Limb (tissue), 2 donors: Measurements from ENCODE around the gene BNC2.

Source experiments
- DNase-seq, 2 donors: peaks; one replicate each; pipeline ENCODE4 v3.0.0-alpha.2; 2016; ENCODE audit errors: extremely low spot score in 2 of 2

BNC2 gene

DNA sequence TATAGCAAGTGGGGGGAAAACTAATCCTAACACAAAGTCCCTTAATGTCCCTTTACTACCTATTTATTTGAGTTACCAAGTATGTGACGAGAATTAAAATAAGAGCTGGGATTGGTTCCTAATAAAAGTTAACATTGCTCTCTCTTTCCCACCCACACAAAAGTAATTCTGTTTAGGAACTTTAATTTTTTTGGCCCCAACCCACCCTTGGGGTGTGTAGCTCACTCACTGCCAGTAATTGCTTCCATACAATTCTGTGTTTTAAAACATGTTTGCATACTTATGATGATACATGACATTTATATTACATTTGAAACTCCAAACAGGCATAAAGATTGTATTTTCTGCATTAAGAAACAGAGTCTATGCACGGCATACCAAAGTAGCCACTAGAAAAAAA is 106.5 kb downstream of the BNC2 start:
- DNase-seq, result no peak

DNA sequence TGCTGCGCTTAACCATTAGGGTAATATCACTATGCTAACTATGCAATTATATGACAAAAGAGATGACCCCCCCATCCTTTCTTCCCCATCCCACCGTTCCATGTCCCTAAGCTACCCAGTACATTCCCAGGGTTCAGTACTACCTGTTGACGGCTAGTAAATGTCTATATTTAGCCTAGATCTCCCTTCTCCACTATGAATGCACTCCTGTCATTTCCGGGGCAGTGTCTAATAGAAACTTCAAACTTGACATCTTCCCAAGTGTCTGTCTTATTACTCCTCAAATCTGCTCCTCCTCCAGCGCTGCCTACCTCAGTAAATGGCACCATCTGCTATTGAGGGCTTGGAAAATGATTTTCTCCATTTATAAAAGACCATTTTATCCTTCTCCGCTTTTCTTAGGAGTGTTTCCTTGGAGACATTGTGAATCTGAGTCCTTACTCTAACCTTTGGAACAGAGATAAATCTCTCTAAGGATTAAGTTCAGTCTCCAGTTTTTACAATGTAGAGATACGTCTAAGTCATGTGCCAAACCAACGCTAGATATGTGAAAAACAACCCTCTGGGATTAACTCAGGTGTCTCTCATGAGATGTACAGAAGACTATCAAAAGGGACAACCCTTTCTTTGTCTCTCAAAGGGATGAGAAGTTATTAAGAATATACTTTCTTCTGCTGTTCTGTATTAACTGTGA is 114.9 kb downstream of the BNC2 start:
- DNase-seq, result no peak

DNA sequence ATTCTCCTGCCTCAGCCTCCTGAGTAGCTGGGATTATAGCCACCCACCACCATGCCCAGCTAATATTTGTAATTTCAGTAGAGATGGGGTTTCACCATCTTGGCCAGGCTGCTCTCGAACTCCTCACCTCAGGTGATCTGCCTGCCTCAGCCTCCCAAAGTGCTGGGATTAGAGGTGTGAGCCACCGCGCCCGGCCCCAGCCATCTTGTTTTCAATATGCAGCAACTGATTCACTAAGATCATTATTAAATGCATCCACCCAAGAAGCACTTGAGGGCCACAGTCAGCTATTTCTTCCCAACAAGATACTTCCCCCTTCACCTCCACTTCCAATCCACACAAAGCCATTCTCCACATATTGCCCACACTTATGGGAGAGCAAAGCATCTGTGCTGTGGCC is 115.8 kb downstream of the BNC2 start:
- no peak for DNase-seq

DNA sequence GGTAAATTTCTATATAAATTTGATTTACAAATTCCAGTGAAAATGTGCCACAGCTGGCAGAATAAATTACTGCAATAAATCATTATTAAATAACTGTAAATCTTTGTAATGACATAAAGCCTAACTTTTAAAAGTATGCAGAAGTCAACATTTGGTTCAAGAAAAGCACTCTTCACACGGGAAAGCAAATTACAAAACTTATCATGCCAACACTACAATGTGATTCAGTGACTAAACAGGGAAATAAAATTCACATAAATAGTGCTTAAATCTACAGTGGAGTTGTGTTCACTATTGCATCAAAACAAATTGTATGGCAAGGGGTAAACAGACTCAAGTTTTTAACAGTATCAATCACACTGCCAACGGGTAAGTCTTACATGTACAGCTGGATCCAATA is 117.2 kb downstream of the BNC2 start:
- DNase-seq, result no peak

DNA sequence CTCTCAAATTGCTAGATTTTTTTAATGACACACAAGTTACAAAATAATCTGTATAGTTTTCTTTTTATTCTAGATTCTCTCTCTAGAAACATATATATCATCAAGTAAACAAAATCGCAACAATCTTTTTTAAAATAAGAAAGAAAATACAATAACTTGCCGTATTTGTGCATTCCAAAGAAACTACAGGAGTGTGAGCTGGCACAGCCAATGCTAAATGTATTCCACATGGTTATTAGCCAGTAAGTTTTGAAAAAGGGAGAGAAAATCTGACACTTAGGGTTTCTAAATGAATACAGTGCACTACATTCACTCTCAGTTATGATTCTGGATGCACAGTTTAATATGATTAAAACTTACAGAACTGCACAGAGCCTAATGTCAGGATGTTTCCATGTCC is 117.9 kb downstream of the BNC2 start:
- no peak for DNase-seq

DNA sequence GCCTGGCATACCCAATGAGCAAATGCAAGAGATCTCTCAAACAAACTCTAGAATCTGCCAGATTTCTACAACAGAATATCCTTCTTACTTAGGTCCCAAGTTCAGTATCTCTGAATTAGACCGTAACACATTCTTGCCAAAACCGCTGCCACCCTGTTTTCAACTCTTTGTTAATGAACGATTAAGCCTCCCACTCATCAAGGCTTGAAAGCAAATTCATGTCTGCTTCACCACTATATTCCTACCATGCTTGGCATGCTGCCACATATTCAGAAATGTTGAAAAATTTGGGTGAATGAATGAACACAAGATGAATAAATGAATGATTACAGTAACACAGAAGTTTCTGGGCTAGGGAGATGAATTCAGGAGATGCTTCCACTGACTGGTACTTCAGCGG is 119.9 kb downstream of the BNC2 start:
- no peak for DNase-seq

DNA sequence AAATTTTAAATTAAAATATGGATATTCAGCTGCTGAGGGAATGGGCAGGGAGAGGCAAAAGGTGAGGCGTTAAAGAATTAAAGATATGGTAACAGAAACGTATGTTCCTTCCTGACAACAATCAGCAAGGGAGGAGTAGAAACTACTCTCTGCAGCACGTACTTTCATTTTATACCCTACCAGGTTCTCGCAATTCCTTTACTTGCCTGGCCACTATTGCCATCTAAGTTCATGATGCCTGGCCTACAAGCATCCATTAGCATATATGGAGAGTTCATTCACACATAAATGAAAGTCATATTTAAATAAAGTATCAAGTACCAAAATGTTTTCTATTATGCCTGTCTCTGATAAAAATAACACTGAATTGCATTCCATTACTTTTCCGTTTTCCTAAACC is 125.1 kb downstream of the BNC2 start:
- no peak for DNase-seq

DNA sequence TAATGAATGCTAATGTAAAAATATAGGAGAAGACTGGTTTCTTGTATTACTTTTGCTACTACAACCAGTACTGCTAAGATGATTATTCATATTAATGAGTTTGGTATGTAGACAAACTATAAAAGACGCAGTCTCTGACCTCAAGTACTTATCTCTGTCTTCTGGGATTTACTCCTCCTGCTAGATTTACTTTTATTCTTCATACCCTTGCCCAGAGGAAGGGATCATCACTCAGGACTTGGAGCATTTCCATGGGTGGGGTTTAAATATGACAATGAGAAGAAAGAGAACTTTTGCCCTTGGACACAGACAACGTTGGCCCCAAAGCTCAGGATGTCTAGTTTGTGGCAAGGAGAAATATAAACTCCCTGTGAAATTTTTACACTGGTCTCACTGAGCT is 126.1 kb downstream of the BNC2 start:
- no peak for DNase-seq

DNA sequence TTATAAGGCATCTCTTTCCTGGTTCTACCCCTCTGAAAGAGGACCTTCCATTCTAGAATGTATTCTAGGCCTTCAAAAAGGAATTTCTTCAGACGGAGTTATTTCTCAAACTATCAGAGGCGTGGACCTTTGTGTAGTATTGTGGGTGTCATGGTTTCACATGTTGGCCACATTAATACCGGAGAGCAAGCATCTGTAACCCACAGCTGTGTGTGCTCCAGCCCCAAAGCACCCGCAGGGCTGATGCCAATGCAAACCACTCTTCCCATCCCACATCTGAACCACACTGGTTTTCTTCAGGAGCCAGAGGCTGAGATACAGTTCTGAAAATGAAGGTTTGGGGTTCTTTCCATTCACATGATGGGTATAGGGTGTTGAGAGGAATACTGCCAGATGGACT is 127.1 kb downstream of the BNC2 start:
- DNase-seq, result no peak

DNA sequence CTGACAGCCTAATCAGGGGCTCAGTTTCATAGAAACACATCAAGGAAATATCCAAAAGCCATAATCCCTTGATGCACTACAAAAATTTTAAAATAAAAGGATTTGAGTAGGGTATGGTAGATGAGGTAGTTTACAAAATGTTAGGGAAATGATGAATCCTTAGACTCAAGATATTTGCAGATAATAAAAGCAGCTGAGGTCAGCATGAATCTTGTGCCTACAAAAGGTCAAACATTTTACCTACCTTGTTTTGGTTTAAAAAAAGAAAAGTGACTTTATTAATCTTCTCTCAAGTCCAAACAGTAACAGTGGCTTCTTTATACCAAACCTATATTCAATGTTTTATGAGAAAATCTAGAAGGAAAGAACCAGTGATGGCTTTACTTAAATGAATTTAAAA is 135.5 kb downstream of the BNC2 start:
- DNase-seq, result no peak

DNA sequence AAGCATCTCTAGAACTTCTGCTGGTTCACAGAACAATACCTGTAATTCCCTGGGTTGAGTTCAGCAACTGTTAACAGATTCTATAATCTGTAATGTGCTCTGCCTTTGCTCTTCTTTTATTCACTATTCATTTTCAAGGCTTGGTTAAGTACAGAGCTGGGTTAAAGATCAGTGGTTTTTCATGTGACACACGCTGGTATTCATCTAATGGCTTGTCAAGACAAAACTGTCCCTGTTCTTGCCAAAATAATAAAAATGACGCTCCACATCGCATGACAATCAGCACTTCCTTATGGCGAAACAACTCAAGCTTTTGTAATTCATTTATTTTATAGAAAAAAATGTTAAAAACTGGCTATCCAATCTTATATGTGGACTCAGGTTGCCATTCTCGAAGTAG is 137.9 kb downstream of the BNC2 start:
- DNase-seq, result no peak

DNA sequence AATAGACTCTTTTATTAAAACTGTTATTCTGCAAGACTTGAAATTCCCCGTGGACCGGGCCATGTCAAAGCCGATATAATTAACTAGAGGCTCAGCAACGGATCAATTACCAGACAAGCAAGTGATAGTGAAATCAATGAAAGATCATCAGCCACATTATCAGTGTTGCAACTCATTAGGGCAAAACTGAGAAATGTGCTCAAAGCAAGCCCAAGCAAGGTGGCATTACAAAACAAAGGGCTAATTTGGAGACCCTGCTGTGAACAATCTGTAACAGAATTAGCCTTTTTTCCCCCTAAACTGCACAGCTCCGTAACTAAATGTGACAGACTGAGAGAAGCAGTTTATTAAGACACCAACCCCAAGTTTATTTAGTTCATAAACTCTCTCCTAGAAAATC is 140.3 kb downstream of the BNC2 start:
- DNase-seq, result no peak

DNA sequence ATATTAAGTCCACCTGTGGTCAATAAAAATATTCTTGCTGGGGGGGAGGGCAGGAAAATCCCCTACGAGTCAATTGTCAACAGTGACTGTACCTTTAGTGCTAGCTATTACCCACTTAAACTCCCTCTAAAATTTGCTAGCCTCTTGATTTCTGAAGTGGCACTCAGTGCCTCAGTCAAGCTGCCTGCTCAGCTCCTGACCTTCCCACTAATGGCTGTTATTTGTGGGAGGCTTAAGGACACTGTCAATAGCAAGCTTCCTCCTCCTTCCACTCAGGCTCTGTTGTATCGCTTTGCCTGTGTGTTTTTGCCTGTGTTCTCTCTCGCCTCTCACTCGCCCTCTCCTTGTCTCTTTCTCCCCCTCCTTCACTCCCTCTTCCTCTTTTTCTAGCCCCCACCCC is 140.8 kb downstream of the BNC2 start:
- no peak for DNase-seq

DNA sequence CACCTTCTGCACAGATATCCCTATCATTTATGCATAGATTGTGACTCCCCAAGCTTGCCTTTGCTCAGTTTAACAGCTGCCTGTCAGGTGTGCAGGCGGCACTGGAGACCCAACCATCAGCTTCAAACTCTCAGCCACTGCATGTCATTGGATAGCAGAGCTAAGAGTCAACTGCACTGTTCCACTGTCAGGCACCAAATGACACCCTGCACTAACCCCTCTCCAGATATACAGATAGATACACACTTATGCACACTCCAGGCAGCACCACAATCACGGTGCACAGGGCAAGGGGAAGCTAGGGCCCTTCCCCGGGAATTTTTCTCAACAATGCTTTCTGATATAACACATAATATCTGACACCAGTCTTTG is 142.3 kb downstream of the BNC2 start:
- no peak for DNase-seq

DNA sequence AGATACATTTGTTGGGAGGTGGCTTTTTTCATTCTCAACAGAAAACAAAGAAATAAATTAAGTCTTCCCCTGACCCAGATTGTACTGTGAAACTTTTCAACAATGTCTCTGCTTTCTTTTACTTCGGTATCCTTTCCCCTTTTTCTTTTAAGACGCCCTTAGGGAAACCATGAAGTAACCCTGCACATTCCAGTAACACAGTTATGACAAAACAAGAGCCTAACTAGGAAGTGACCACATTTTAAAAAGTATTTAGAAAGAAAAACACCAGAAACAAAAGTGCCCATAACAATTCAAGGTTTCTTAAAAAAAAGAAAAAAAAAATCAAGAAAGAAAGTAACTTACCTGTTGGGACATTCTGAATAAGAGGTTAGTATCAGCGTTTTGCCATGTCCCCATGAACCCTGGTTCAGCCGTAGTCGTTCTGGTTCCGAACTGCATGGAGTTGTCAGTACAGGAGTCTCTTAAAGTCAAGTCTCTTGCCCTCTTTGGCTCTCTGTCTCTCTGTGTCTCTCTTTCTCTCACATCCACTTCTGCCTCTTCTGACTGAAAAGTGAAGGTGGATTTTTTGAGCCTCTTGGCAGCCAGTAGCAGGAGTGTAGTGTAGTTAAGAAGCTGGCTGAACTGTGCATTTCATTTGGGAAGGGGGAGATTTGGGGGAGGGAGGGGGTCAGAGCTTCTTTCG is 142.9 kb downstream of the BNC2 start:
- no peak for DNase-seq

DNA sequence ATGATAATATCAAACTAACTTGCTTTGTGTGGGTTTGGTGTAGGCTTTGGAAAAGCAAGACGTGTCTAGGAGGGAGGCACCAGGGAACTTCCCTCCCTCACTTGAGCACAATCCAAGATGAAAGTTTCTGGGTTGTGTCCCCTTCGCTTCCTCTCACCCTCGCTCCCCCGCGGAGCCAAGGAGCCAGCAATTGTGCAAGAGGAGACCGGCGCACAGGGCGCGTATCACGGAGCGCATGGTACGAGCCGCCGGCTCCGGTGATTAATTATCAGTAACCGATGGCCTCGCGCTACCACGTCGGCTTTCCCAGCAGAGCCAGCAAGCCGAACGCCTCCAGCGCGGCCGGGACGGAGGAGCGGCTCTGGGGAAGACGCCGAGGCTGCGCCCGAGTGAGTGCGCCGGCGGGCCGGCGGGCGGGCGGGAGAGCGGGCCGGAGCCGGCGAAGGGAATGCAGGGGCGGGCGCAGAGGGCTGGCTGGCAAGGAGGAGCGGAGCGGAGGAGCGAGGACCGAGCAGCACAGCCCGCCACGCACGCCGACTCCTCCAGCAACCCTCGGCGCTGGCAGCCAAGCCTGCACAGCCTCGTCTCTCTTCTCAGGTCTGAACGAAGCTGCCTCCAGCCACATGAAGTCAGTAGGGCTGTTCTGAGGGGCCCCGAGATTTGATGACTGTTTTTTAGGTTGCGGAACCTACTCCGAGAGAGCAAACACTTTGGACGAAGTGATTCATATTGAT is 143.6 kb downstream of the BNC2 start:
- DNase-seq, result peak; percentile 72 to 85

DNA sequence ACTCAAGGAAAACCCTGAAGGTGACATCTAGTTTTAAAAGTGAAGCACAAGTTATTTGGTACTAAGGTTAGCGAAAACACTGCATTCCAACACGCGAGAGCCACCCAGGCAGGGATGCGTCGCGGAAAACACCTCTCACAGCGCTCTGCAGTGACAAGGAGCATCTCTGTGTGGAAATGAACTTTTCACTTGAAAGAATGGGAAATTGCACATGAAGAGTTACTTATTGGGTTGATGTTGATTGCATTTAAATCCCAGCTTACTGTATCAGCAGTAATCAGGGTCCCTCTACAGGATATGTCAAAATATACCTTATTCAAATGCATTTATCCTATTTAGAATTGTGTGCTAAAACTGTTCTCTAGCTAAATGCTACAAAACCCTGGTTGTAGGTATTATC is 144.4 kb downstream of the BNC2 start:
- DNase-seq, result peak in 1 of 2 donors; percentile 72

DNA sequence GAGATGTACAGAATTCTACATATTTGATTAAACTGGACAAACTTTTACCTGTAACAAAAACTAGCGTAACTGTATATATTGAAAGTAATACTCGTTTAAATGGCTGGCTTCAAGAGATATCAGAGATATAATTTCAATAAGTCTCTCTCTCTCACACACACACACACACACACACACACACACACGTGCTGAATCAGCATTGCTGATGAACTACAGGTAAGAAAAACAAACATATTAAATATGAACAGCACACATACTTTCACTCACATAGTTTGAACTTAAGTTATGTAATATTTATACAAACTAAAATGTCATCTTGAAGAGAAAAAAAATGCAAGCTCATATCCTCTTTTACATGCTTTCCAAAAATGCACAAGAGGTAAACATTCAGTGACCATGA is 145.4 kb downstream of the BNC2 start:
- no peak for DNase-seq

DNA sequence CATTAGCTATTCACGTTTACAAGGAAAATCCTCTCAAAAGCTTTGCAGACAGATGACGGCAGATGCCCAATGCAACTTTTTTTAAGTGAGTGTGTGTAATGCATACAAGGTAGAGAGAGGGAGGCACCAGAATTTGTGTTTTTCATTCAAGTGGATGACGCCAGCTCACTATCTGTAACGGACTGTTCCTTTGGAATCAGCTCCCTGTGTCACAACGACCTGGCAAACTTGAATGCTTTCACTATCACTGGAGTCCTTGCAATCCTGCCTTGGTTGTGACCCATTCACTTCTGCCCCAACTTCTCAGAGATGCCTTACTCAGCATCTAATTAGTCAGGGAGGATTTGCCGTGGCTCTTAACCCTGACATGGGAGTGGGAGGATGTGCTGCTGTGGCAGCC is 148.5 kb downstream of the BNC2 start:
- no peak for DNase-seq

DNA sequence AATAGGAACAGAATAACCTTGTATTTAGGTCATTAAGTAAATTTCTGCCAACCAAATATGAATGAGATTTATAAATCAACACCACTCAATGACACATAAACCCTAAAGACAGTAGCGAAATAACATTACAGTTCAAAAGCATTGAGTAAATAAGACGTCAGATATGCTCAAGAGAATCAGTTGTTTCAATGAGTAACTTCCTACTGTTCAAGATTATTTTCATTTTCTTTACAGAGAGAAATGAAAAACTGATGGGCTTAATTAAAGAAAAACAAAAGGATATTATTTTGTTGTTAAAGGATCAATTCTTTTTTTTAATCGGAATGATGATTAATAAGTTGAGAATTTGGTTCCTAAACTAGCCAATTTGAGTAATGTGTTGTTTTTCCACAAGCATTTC is 150.1 kb downstream of the BNC2 start:
- DNase-seq, result no peak

DNA sequence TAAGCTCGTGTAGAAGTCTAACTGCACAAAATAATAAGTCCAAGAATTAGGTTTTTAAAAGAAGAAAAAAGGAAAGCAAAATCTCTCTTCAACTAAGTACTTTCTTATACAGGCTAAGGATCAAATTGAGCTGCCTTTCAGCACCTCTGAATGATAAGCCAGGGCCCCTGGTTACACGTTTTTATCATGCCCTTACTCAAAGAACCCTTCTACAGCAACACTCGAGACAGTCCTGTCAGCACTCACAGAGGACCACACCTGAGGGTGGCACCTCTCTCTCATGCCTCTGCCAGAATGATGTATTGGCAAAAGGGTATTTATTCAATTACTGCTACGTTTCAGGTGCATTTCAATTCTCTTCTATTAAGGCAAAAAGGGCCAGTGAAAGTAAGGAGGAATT is 150.5 kb downstream of the BNC2 start:
- no peak for DNase-seq

DNA sequence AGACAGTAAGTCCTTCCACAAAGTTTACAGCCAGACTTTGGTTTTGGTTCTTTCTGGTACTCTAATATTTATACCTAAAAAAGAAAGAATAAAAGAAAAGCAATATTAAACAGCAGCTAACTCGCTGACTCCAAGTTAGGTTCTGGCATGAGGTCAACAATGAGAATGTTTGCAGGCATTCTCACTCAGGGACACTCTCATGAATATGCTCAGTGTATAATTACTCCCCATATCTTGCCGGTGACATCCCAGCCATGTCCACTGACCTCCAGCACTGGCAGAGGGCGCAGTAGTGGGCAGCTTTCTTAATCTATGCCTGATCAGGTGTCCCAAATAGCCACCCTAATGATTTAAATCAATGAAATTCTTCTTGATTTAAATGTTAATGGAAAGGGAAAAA is 151.5 kb downstream of the BNC2 start:
- no peak for DNase-seq

DNA sequence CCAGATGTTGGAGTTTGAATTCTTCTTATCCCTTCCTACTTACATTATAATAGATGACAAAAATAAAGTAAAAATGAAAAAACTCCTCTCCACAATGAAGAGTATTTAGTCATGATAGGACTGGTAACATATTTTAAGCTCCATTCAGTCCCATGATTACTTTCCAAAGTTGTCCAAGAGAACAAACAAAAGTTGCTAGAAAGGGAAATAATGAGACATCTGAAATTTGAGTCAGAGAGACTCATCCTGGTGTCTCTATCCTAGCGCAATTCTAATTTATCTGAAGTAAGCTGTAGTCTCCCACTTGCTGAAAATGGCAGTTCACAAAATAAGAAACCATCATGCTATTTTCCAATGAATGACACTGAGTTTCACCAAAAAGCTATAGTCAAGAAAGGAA is 152.2 kb downstream of the BNC2 start:
- no peak for DNase-seq
